Measurements from ENCODE around the gene TAS2R43.
"Not testable (repeated sequence)": the region's sequence is repeated elsewhere in the genome, so short reads cannot be mapped to it uniquely, and the experiment has no call there.

TAS2R43 gene

GRCh38 chr12:11059041-11059440 is 33.1 kb downstream of the TAS2R43 start:
- no peak for DNase-seq

GRCh38 chr12:11055306-11055705 is 36.8 kb downstream of the TAS2R43 start:
- DNase-seq = no peak

- DNase-seq = not testable (repeated sequence)
These were observed 42.1 kb downstream of the TAS2R43 start for GRCh38 chr12:11049806-11050531.

- DNase-seq = not testable (repeated sequence)
These were observed 50.7 kb downstream of the TAS2R43 start for GRCh38 chr12:11041366-11041765.

Data from activated CD4-positive, alpha-beta T cell treated with anti-CD3 and anti-CD28 coated beads, Interleukin-2, amount 50 U/mL, for 48 hours (primary cell).